ENCODE measurements around the gene MAP4K5.

Gene MAP4K5

DNA sequence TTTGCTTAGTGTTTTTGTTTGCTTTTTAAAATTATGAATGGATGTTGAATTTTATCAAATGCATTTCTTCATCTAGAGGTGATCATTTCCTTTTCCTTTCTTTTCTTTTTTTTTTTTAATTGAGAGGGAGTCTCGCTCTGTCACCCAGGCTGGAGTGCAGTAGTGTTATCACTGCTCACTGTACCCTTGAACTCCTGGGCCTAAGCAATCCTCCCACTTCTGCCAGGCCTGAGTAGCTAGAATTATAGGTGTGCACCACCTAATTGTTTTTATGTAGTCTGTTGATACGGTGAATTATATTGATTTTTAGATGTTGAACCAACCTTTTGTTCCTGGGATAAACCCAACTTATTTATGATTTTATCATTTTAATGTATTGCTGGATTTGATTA is 134.2 kb downstream of the MAP4K5 start:
- DNase-seq: no peak

DNA sequence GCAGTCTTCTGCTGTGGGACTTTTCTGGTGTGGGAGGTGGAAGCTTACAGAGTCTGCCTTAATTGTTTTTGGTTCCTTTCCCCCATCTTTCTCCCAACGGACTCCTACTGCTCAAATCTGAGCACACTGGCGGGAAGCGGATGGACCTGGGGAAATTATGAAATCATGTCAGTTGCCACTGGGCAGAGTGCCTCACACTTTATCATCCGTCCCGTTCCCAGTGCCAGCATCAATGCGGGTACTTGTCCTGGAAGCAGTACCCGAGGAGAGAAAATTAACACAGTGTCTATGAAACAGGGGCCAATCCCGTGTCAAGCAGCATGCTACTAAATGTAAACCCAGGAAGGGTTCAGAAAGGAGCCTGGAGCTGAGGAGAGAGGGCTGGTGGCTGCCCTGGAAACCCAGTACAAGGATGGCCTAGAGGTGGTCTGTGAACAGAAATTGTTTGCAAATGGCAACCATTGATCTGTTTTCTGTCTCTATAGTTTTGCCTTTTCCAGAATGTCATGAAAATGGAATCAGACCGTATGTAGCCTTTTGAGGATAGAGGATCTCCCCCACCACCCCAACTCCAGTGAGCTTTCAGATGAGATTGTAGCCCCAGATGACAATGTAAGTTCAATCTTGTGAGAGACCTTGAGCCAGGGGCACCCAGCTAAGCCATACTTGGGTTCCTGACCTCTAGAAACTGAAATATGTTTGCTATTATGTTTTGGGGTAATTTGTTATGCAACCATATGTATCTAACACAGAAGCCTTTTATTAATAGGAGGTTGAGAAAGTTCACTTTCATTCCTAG is 134.8 kb downstream of the MAP4K5 start:
- no peak for DNase-seq

DNA sequence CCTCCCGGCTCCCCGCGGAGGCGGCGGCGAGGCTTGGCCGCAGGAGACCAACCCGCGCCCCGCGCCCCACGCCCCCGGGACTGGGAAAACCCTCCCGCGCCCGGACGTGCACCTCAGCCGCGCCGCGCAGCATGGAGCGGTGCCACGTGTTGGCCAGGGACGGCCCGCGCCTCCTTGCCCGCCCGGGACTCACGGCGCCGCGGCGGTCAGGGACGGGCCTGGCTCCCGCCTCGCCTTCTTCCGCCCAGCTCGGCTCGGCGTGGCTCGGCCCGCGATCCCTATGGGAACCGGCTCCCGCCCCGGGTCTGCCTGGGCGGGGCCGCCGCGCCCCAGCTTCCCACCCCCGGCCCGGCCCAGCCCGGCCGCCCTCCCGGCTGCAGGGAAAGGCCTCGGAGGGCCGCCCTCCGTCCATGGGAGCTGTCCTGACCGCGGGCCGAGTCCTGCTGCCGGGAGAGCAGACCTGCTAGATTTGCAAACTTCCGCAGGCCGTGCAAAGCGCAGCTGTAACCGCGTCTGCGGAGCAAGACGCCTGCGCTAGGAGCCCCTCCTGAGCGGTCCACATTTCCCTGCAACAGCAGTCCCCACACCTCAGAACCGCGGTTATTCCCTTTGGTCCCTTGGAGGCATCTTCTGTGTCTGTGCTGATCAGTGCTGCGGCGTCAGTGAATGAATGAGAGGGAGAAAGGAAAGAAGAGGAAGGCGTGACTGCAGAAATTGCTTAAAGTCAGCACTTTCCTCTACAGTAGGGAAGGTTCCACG is 135.6 kb downstream of the MAP4K5 start, which contains the start of gene CDKL1:
Gene CDKL1 (minus strand): TSS at position 251 of the 759 bp plus-strand sequence. CDS start 1,013 bp downstream, outside the sequence.
- peak; percentile 7 for DNase-seq

DNA sequence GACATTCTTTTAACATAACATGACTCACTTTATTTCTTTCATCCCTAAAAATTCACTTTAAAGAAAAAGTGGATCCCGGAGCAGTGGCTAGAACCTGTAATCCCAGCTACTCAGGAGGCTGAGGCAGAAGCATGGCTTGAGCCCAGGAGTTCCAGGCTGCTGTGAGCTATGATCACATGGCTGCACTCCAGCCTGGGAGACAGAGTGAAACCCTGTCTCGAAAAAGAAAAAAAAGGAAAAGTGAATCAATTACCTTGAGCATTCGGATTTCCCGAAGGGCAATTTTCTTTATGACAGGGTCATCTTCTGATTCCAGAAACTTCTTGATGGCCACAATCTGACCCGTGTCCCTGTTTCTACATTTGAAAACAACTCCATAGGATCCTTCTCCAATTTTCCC is 136.9 kb downstream of the MAP4K5 start:
- DNase-seq: no peak

DNA sequence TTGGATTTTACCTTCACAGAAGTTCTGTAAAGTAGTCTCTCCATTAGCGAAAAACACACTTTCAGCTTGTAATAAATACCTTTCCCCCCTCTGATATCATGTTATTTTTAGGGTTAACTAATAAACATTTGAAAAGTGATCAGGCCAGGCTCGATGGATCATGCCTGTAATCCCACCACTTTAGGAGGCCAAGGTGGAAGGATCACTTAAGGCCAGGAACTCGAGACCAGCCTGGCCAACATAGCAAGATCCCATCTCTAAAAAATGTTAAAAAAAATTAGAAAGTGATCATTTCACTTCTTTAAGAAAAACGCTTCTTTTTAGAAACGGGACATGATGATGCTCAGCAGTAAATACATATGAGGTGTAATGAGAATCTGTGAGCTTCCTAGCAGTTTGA is 137.7 kb downstream of the MAP4K5 start:
- DNase-seq: no peak

DNA sequence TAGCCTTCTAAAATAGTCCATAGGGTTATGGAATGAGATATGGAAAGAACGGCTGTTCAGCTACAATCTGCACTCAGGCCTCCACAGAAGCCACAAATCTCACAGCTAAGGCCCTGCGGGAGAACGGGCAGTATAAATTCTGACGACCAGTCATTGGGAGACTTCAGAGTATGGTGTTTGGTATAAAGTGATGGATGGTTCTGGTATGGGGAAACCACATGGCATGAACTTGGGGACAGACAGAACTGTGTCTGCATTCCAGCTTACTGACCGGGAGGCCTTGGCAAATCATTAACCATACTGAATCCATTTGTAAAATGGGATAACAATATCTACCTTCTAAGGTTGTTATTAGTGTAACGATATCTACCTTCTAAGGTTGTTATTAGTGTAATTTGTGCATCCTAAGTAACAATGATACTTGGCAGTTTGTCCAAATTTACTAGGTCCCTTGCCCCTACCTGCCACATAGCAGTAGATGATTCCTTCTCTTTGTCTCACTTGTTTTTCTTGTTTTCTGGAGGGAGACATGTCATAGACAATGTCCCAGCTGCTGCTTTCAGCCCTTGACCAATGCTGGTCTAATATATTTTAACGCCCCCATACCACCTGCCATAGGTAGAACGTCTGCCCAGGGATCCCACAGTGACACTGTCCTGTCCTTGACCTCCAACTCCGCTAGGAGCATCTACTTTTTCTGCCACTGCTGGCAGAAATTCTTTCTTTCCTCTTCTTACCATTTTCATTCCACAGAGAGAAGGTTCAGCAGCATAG is 142.5 kb downstream of the MAP4K5 start:
- no peak for DNase-seq

DNA sequence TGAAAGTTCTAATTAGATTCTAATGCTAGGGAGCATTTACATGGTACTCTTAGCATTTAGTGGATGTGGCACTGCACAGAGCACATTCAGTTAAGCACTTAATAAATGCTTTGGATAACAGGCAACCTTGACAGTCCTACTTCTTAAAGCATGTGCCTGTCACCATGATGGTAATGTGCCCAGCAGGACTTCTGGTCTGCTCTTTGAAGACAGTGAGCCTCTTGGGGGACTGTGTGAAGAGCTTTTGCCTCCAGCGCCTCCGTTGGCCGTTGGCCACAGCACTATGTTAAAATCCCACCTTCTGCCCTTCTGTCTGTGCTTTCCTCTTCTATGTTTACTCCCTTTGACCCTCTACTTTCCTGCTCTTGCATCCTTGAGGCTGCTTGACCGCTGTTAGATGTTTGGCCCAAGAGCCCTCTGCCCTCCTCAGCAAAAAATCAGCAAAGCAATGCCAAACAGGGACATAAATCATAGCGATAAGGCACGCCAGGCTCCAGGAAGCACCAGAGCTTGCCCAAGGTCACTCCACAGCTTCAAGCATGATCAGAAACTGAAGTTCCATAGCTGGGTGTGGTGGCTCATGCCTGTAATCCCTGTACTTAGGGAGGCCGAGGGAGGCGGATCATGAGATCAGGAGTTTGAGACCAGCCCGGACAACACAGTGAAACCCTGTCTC is 144.0 kb downstream of the MAP4K5 start:
- DNase-seq: no peak

DNA sequence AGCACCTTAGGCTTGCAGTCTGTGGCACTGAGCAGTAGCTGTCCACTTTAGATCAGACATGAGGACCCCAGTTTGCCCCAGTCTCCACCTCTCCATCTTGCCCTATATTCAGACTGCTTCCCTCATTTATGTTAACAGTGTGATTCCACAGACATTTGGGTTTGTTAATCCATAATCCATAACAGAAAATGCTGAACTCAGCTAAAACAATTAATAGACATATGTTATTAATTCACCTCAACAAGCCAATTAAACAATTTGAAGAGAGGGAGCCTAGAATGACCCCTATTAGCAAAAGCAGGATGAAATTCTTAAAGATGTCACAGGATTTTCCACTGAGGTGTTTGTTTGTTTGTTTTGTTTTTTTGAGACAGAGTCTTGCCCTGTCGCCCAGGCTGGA is 144.8 kb downstream of the MAP4K5 start:
- DNase-seq: no peak

DNA sequence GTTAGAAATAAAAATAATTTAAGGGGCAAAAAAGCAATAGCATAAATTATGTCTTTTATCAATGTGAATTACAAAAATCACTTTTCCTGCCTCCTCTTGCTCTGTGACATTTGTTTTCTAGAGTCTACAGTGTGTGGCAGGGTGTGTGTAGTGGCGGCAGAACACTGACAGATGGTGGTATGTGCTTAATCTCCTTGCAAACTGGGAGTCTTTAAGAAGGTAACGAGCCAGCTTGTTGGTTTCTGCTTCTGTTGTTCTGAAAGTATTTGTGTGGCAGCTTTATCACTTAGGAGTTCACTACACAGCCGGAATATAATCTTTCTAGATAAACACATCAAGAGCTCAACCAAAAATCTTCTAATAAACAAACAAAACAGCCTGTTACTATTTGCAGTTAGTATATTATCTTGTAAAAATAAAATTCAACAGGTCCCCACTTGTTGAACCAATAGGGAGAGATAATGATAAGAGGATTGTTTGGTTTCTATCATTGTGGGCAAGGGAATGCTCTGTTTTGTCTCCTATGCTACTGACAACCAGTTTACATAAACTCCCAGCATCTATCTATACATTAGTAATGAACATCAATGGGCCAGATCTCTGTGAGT is 148.6 kb downstream of the MAP4K5 start:
- DNase-seq: no peak

DNA sequence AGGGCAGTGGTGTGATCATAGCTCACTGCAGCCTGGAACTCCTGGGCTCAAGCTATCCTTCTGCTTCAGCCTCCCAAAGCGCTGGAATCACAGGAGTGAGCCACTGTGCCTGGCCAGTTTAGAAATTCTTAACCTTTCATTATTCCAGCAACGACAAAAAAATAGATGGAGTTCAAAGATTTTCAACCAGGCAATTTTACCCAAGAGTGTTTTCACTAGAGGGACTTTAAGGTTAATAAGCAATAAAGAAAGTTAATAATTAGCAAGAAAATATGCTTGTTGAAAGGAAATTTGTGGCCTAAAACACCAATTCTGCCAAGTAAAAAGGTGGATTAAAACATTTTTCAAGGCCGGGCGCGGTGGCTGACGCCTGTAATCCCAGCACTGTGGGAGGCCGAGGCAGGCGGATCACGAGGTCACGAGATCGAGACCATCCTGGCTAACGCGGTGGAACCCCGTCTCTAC is 150.5 kb downstream of the MAP4K5 start:
- DNase-seq: no peak

DNA sequence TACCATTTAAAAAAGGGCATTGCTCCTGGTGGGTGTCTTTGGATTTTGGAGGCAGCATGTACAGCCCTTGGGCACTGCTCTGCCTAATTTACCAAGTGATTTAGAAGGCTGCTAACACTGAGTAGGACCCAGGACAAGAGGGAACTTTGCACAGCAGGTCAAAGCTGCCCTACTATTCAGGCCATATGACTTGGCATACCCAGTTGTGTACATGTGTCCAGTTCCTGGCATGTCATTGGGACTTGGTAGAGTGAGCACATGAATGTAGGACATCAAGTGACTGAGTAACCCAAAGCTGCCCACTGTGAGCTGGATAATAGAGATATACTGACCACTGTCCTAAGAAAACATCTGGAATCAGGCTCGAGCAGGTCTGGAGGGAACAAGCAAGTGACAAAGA is 151.4 kb downstream of the MAP4K5 start:
- no peak for DNase-seq

DNA sequence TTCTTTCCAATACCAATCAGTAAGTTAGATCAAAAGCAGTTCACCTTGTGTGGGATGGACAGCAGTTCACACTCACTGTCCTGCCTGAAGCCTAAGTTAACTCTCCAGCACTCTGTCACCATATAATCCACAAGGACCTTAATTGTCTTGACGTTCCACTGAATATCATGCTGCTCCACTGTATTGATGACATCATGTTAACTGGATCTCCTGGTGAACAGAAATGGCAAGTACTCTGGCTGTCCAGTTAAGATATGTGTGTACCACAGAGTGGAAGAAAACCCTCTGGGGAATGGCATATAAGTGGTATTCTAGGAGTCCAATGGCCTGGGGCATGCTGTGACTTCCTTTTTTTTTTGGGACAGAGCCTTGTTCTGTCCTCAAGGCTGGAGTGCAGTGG is 151.9 kb downstream of the MAP4K5 start:
- no peak for DNase-seq

DNA sequence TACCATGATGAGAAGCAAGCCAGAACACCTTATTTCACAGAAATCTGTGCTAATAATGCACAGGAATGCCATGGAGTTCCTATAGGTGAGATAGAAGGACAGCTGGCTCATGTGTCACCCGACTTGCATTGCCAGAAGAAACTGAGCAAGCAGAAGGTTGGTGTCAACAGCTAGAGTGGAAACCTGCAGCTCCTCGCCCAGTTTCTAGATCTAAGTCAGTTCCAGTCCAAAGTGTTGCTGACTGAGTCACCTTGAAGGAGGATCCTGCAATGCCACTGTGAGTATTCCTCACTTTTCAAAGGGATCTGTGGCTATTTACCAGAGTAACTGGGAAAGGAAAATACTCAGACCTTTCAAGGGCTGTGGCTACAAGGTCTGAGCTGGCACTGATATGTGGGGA is 152.8 kb downstream of the MAP4K5 start:
- DNase-seq: no peak

DNA sequence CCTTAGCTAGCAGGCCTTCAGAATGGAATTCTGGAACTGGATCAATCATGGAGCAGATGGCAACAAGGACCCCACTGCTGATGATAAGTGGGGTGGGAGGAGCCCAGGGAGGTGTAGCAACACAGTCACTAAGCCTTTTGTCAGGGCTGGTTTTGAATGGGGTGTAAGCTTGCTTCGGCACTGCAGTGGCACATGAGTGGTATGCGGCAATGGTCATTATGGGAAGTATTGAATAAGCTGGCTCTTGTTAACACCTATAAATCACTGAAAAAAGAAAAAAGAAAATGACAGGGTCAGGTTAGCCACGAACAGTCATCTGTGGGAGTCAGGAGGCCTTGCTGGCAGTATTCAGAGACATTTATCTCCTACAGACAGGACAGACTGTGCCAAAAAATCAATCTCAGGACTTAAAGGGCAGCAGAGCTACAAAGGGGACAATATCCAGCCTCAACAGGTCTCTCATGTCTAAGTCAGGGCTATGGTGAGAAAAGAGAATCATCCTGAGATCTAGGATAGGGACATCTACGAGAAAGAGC is 154.8 kb downstream of the MAP4K5 start:
- DNase-seq: no peak

DNA sequence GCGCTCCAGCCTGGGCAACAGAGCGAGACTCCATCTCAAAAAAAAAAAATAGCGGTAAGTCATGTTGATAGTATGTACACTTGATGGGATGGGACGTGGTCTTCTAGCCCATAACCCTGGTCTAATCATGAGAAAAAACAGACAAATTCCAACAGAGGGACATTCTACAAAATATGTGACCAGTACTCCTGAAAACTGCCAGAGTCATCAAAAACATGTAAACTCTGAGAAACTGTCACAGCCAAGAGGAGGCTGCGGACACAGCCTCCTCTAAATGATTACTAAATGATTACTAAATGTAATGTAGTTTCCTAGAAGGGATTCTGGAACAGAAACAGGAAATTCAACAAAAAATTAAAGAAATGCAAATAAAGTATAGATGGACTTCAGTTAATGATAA is 156.6 kb downstream of the MAP4K5 start:
- DNase-seq: no peak

DNA sequence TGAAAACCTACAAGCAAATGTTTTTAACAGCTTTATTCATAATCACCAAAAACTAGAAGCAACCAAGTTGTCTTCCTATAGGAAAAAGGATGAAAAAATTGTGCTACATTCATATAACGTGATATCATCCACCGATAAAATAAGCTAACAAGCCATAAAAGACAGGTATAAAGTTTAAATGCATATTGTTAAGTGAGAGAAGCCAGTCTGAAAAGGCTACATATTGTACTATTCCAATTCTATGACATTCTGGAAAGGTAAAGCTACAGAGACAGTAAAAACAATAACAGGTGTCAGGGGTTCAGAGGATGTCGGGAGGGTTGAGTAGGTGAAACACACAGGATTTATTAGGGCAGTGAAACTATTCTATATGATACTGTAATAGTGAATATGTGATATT is 158.4 kb downstream of the MAP4K5 start:
- DNase-seq: no peak

DNA sequence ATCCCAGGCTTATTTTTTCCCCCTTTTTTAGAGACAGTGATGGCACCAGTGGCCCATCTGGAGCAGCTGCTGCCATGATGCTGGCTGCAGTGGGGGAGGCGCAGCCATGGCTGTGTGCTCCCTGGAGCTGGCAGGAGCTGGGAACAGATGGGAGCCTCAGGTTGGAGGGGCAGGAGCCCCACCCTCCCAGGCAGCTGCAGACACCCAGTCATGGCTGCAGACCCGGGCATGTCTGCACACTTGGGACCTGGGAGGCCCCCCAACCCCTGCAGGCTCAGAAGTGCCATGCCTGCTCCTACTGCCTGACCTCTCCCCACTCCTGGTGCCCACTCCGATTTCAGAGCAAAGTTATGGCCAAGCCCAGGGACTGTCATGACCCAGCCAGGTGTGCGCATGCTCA is 160.8 kb downstream of the MAP4K5 start:
- DNase-seq: no peak

Measured in activated effector memory CD4-positive, alpha-beta T cell treated with Interleukin-2 at 50 U/mL for 16 hours (primary cell).